ENCODE results near the gene GABBR2.

GRCh38 chr9:98285446-98285845 lies 423.3 kb downstream of the GABBR2 start:
- TF ChIP-seq CTCF (IDR thresholded peaks at IDR 0.05), result no peak
- no peak for TF ChIP-seq POLR2AphosphoS5 (IDR thresholded peaks at IDR 0.05)
